Ishikawa (cell line): ENCODE data around the gene CARTPT.

Experiments used
- CEBPB ChIP-seq: IDR thresholded peaks from 2 replicates; pipeline ENCODE4 v1.6.1; 2012
- CREB1 ChIP-seq: IDR thresholded peaks from 2 replicates; pipeline ENCODE4 v1.6.1; 2012; ENCODE audit warnings: low read depth
- EGR1 ChIP-seq: IDR thresholded peaks from 2 replicates; pipeline ENCODE4 v1.6.1; 2012
- EP300 ChIP-seq: IDR thresholded peaks from 2 replicates; pipeline ENCODE4 v1.6.1; 2012; ENCODE audit warnings: borderline replicate concordance
- FOXM1 ChIP-seq: IDR thresholded peaks from 2 replicates; pipeline ENCODE4 v1.6.1; 2012; ENCODE audit warnings: low read depth, borderline replicate concordance
- MAX ChIP-seq: IDR thresholded peaks from 2 replicates; pipeline ENCODE4 v1.6.1; 2012
- NFIC ChIP-seq: IDR thresholded peaks from 2 replicates; pipeline ENCODE4 v1.6.1; 2012
- RAD21 ChIP-seq: IDR thresholded peaks from 2 replicates; pipeline ENCODE4 v1.6.1; 2012; ENCODE audit warnings: low read depth
- TAF1 ChIP-seq: IDR thresholded peaks from 2 replicates; pipeline ENCODE4 v1.6.1; 2012; ENCODE audit warnings: low read depth, mild to moderate bottlenecking
- TCF12 ChIP-seq: IDR thresholded peaks from 2 replicates; pipeline ENCODE4 v1.6.1; 2012; ENCODE audit warnings: low read depth
- TEAD4 ChIP-seq: IDR thresholded peaks from 2 replicates; pipeline ENCODE4 v1.6.1; 2012
- USF1 ChIP-seq: IDR thresholded peaks from 2 replicates; pipeline ENCODE4 v1.6.1; 2012
- YY1 ChIP-seq: IDR thresholded peaks from 2 replicates; pipeline ENCODE4 v1.6.1; 2012; ENCODE audit warnings: low read depth
- ZBTB7A ChIP-seq: IDR thresholded peaks from 2 replicates; pipeline ENCODE4 v1.6.1; 2012; ENCODE audit warnings: low read depth
- TF ChIP-seq, protein P1 (sequence below): IDR thresholded peaks from 2 replicates; pipeline ENCODE4 v1.6.1; 2012; ENCODE audit warnings: low read depth, mild to moderate bottlenecking

CARTPT gene

GRCh38 chr5:71737931-71738539 lies 19.0 kb downstream of the CARTPT start:
- TF ChIP-seq USF1 = no peak
- TF ChIP-seq, protein P1, sequence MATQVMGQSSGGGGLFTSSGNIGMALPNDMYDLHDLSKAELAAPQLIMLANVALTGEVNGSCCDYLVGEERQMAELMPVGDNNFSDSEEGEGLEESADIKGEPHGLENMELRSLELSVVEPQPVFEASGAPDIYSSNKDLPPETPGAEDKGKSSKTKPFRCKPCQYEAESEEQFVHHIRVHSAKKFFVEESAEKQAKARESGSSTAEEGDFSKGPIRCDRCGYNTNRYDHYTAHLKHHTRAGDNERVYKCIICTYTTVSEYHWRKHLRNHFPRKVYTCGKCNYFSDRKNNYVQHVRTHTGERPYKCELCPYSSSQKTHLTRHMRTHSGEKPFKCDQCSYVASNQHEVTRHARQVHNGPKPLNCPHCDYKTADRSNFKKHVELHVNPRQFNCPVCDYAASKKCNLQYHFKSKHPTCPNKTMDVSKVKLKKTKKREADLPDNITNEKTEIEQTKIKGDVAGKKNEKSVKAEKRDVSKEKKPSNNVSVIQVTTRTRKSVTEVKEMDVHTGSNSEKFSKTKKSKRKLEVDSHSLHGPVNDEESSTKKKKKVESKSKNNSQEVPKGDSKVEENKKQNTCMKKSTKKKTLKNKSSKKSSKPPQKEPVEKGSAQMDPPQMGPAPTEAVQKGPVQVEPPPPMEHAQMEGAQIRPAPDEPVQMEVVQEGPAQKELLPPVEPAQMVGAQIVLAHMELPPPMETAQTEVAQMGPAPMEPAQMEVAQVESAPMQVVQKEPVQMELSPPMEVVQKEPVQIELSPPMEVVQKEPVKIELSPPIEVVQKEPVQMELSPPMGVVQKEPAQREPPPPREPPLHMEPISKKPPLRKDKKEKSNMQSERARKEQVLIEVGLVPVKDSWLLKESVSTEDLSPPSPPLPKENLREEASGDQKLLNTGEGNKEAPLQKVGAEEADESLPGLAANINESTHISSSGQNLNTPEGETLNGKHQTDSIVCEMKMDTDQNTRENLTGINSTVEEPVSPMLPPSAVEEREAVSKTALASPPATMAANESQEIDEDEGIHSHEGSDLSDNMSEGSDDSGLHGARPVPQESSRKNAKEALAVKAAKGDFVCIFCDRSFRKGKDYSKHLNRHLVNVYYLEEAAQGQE = no peak
- no peak for TF ChIP-seq MAX
- TF ChIP-seq TEAD4 = no peak
- no peak for TF ChIP-seq RAD21
- no peak for TF ChIP-seq TCF12
- TF ChIP-seq EGR1 = no peak
- no peak for TF ChIP-seq CEBPB
- TF ChIP-seq EP300 = no peak
- no peak for TF ChIP-seq FOXM1
- no peak for TF ChIP-seq ZBTB7A
- no peak for TF ChIP-seq YY1

DNA sequence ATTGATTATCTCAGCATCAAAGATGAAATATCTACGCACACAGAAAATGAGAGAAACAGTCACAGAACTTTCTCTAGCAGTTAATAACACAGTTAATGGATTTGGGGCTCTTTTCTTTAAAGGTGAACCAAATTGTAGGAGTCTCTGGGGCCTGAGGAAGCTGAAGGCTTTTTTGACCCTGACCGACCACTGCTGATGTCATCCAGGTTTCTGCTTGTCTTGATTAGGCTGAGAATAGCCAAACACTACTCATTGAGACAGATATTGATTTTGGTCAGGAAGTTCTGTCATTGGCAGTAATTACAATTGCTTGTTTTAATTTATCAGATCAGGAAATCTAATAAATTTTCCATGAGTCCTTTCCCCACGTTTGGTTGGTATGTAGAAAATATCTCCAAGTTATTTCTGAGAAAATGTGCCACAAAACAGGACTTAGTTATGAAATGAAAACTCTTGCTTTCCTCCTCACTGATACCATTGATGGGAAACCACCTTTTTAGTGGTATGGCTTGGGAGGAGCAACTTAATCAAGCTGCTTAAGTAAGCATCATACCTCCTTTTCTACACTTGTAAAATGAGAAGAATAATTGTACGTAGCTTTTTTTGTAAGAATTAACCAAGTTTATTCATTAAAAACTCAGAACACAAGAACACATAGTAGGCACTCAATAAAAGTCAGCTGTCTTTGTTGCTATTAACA lies 19.7 kb downstream of the CARTPT start:
- TF ChIP-seq RAD21 (no peak), FOXM1 (no peak), CEBPB (no peak), EGR1 (no peak), TCF12 (no peak), EP300 (no peak), NFIC (no peak), USF1 (no peak), MAX (no peak), ZBTB7A (no peak), CREB1 (no peak), TEAD4 (no peak), YY1 (no peak)
- TF ChIP-seq, protein P1 = no peak

DNA sequence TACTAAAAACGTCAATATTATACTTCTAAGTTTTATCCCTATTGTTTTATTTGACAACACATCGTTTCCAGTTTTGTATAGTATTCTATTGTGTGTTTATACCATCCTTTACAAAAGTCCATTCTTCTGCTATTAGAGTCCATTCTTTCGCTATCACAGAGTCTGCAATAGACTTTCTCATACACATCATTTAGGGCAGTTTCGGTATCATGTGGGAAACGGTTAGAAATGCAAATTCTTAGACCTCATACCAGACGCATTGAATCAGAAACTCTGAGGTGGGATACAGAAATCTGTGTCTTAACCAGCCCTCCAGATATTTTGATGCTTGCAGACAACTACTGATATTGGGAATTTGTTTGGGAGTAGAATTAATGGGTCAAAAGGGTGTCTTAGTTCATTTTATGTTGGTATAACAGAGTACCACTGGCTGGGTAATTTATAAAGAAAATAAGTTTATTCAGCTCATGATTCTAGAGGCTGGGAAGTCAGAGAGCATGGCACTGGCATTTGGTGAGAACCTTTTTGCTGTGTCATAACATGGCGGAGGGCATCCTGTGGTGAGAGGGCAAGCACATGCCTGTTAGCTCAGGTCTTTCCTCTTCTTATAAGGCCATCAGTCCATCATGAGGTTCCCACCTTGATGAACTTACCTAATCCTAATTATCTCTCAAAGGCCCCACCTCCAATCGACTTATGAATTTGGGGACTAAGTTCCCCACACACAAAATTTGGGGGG lies 21.1 kb downstream of the CARTPT start:
- TF ChIP-seq EGR1 = no peak
- TF ChIP-seq EP300 = no peak
- TF ChIP-seq, protein P1 = no peak
- no peak for TF ChIP-seq TAF1
- TF ChIP-seq USF1 = no peak
- no peak for TF ChIP-seq FOXM1
- TF ChIP-seq TEAD4 = no peak

DNA sequence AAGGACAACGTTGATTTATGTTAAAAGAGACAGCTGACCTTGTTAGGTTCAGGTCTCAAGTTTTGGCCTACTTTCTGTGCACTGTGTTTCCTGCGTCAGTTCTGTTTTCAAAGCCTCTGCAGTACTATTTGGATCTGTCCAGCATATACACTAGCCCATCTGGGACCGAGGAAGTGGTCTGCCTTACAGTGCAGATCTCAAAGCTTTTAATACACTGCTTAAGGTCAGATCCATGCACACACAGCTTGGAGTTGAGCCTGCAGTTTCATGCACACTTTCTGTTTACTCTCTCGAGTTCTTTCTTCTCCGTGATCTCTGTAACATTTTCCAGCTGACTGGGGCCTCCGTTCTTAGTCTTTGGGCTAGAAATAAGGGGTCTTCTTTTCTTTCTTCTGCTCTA lies 24.1 kb downstream of the CARTPT start:
- no peak for TF ChIP-seq TCF12
